ENCODE data around the gene IL32. TPM values are rescaled to one million over a fixed set of nuclear protein-coding genes. Genes with fewer than 3 reads are reported as not detected.

Gene IL32
- total and polyA plus RNA-seq, 9 of the 15 experiments (the other 6 are each of a cell fraction or from before 2014, with no cell fraction given) = 0.21 to 2.2 (median 0.37) TPM; not detected in 3

DNA sequence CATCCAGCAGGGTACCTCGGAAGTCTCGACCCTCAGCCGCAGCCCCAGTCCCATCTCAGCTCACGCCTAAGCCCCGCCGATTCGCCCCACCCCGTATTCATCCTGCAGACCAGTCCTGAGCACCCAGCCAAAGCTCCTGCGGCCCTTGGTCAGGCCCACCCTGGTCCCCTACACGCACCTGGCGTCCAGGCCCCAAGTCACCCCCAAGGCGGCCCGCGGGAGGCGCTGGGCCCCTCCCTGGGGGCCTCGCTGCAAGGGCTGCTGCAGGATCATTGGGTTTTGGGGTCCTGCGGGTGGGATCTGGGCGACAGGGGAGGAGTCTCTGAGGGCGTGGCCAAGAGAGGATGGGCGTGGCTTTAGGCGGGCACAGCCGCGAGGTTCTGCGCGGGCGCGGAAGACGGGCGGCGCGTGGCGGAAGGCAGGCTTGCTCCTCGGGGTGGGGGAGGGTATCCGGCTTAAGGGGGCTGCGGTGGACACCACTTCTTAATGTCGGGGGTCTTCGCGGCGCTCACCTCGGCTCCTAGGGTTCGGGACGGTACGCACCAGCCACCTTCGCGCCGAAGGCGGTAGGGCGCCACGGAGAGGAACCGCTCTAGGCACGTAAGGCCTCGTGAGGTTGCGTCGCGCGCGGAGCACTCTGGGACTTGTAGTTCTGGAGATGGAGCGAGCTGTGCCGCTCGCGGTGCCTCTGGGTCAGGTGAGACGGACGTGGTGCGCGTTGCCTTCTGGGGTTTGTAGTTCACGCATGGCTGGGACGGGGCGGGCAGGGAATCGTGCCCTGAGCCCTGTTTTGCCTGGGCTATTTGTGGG, 41.6 kb upstream of the IL32 start, which contains the start of the genes HCFC1R1 and THOC6 (continued):
- no peak for TF ChIP-seq ZFP30 (CRISPR knock-in tag; IDR thresholded peaks at IDR 0.05; ENCODE audit: borderline replicate concordance)
- TF ChIP-seq, protein P1, sequence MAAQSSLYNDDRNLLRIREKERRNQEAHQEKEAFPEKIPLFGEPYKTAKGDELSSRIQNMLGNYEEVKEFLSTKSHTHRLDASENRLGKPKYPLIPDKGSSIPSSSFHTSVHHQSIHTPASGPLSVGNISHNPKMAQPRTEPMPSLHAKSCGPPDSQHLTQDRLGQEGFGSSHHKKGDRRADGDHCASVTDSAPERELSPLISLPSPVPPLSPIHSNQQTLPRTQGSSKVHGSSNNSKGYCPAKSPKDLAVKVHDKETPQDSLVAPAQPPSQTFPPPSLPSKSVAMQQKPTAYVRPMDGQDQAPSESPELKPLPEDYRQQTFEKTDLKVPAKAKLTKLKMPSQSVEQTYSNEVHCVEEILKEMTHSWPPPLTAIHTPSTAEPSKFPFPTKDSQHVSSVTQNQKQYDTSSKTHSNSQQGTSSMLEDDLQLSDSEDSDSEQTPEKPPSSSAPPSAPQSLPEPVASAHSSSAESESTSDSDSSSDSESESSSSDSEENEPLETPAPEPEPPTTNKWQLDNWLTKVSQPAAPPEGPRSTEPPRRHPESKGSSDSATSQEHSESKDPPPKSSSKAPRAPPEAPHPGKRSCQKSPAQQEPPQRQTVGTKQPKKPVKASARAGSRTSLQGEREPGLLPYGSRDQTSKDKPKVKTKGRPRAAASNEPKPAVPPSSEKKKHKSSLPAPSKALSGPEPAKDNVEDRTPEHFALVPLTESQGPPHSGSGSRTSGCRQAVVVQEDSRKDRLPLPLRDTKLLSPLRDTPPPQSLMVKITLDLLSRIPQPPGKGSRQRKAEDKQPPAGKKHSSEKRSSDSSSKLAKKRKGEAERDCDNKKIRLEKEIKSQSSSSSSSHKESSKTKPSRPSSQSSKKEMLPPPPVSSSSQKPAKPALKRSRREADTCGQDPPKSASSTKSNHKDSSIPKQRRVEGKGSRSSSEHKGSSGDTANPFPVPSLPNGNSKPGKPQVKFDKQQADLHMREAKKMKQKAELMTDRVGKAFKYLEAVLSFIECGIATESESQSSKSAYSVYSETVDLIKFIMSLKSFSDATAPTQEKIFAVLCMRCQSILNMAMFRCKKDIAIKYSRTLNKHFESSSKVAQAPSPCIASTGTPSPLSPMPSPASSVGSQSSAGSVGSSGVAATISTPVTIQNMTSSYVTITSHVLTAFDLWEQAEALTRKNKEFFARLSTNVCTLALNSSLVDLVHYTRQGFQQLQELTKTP (IDR thresholded peaks at IDR 0.05; ENCODE audit: low read depth in 1 of 2, partially characterized antibody in 2 of 2) = peak in 1 of 2 experiments; percentile 94
- no peak for TF ChIP-seq GTF2E2 (tag; IDR thresholded peaks at IDR 0.05)
- TF ChIP-seq, protein P2, sequence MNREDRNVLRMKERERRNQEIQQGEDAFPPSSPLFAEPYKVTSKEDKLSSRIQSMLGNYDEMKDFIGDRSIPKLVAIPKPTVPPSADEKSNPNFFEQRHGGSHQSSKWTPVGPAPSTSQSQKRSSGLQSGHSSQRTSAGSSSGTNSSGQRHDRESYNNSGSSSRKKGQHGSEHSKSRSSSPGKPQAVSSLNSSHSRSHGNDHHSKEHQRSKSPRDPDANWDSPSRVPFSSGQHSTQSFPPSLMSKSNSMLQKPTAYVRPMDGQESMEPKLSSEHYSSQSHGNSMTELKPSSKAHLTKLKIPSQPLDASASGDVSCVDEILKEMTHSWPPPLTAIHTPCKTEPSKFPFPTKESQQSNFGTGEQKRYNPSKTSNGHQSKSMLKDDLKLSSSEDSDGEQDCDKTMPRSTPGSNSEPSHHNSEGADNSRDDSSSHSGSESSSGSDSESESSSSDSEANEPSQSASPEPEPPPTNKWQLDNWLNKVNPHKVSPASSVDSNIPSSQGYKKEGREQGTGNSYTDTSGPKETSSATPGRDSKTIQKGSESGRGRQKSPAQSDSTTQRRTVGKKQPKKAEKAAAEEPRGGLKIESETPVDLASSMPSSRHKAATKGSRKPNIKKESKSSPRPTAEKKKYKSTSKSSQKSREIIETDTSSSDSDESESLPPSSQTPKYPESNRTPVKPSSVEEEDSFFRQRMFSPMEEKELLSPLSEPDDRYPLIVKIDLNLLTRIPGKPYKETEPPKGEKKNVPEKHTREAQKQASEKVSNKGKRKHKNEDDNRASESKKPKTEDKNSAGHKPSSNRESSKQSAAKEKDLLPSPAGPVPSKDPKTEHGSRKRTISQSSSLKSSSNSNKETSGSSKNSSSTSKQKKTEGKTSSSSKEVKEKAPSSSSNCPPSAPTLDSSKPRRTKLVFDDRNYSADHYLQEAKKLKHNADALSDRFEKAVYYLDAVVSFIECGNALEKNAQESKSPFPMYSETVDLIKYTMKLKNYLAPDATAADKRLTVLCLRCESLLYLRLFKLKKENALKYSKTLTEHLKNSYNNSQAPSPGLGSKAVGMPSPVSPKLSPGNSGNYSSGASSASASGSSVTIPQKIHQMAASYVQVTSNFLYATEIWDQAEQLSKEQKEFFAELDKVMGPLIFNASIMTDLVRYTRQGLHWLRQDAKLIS (CRISPR knock-in tag; IDR thresholded peaks at IDR 0.05) = no peak; the same call in 1 of the 2 replicates
- TF ChIP-seq ZZZ3 (IDR thresholded peaks at IDR 0.05) = no peak
- no peak for TF ChIP-seq EZH2 (IDR thresholded peaks at IDR 0.05; ENCODE audit: borderline replicate concordance, low read depth, low read length)
- TF ChIP-seq, protein P3, sequence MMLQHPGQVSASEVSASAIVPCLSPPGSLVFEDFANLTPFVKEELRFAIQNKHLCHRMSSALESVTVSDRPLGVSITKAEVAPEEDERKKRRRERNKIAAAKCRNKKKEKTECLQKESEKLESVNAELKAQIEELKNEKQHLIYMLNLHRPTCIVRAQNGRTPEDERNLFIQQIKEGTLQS (IDR thresholded peaks at IDR 0.05) = peak; percentile 46; the same call in 1 of the 2 replicates
- TF ChIP-seq, protein P3 (CRISPR knock-in tag; conservative IDR thresholded peaks at IDR 0.05) = no peak
- no peak for TF ChIP-seq FOXM1 (IDR thresholded peaks at IDR 0.05; ENCODE audit: low read depth)
- TF ChIP-seq FOXM1 (CRISPR knock-in tag; IDR thresholded peaks at IDR 0.05; ENCODE audit: low read depth) = peak; percentile 72; the same call in 1 of the 2 replicates
- no peak for TF ChIP-seq LARP7 (IDR thresholded peaks at IDR 0.05)
- no peak for TF ChIP-seq SRSF9 (IDR thresholded peaks at IDR 0.05; ENCODE audit: borderline replicate concordance, low read depth, low read length)
- no peak; the same call in 1 of the 2 replicates for TF ChIP-seq C11orf30 (IDR thresholded peaks at IDR 0.05; ENCODE audit: low read depth)
- TF ChIP-seq, protein P4, sequence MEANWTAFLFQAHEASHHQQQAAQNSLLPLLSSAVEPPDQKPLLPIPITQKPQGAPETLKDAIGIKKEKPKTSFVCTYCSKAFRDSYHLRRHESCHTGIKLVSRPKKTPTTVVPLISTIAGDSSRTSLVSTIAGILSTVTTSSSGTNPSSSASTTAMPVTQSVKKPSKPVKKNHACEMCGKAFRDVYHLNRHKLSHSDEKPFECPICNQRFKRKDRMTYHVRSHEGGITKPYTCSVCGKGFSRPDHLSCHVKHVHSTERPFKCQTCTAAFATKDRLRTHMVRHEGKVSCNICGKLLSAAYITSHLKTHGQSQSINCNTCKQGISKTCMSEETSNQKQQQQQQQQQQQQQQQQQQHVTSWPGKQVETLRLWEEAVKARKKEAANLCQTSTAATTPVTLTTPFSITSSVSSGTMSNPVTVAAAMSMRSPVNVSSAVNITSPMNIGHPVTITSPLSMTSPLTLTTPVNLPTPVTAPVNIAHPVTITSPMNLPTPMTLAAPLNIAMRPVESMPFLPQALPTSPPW (CRISPR knock-in tag; IDR thresholded peaks at IDR 0.05) = peak; percentile 56
- TF ChIP-seq HLTF (IDR thresholded peaks at IDR 0.05) = no peak
- TF ChIP-seq ELF2 (CRISPR knock-in tag; IDR thresholded peaks at IDR 0.05) = 0 out of 2 replicates have a peak, but pooled peaks have one; percentile 25
- 0 out of 4 replicates have a peak, but pooled peaks of 1 of the 2 experiments have one; percentile 9 for TF ChIP-seq FOXK2 (conservative IDR thresholded peaks at IDR 0.05 in 1 of 2, IDR thresholded peaks at IDR 0.05 in 1 of 2; ENCODE audit: low read depth in 2 of 2)
